Stimulated activated CD4-positive, alpha-beta T cell treated with anti-CD3 and anti-CD28 coated beads, TNF-alpha, amount 100 ng/mL, for 48 hours (primary cell): Measurements from ENCODE around the gene ARIH2.
A peak's percentile ranks its signal among the peaks of the same experiment; 100 is the strongest.

Source experiments
- DNase-seq, 3 donors: peaks; one replicate each; pipeline ENCODE4 v3.0.0-alpha.2; 2020; ENCODE audit warnings: low read depth in 3 of 3

The ARIH2 gene

GRCh38 chr3:49019941-49020329, 101.3 kb downstream of the ARIH2 start:
- DNase-seq: no peak

- DNase-seq: peak in 1 of 3 donors; percentile 30
Observed at GRCh38 chr3:49020330-49021212, 101.9 kb downstream of the ARIH2 start.

GRCh38 chr3:49021213-49021812, 102.7 kb downstream of the ARIH2 start:
- DNase-seq: peak; percentile 96 to 99 (median 98)

GRCh38 chr3:49021813-49022687, 103.4 kb downstream of the ARIH2 start, which contains the start of gene NDUFAF3:
Gene NDUFAF3, plus strand, starts transcription at chr3:49022121. Its CDS starts 24 bp downstream, at chr3:49022145.
- DNase-seq: peak; percentile 88 to 93 (median 89)

- no peak for DNase-seq
Observed at GRCh38 chr3:49022688-49023171, 104.1 kb downstream of the ARIH2 start.

GRCh38 chr3:49023775-49024174, 105.1 kb downstream of the ARIH2 start:
- no peak for DNase-seq

- no peak for DNase-seq
Observed at GRCh38 chr3:49024449-49024848, 105.8 kb downstream of the ARIH2 start.

GRCh38 chr3:49025005-49025792, 106.6 kb downstream of the ARIH2 start:
- no peak for DNase-seq

- no peak for DNase-seq
Observed at GRCh38 chr3:49025793-49026520, 107.3 kb downstream of the ARIH2 start.

GRCh38 chr3:49026536-49026935, 107.9 kb downstream of the ARIH2 start:
- no peak for DNase-seq

GRCh38 chr3:49027634-49028033, 109.0 kb downstream of the ARIH2 start:
- no peak for DNase-seq

- no peak for DNase-seq
Observed at GRCh38 chr3:49028298-49028672, 109.6 kb downstream of the ARIH2 start.

GRCh38 chr3:49028673-49029562, 110.3 kb downstream of the ARIH2 start, which contains the start of gene IMPDH2:
Gene IMPDH2, minus strand, starts transcription at chr3:49029398. Its CDS starts 48 bp downstream, at chr3:49029350.
- DNase-seq: peak; percentile 86 to 92 (median 91)

- DNase-seq: no peak
Observed at GRCh38 chr3:49029563-49029884, 110.9 kb downstream of the ARIH2 start.

- no peak for DNase-seq
Observed at GRCh38 chr3:49030321-49030720, 111.7 kb downstream of the ARIH2 start.

GRCh38 chr3:49032646-49033304, 114.1 kb downstream of the ARIH2 start:
- DNase-seq: no peak

GRCh38 chr3:49034650-49035049, 116.0 kb downstream of the ARIH2 start:
- DNase-seq: no peak

GRCh38 chr3:49035281-49035680, 116.6 kb downstream of the ARIH2 start:
- no peak for DNase-seq
